Measurements from ENCODE around the gene ATP8B3. TPM values are rescaled to one million over a fixed set of nuclear protein-coding genes. Genes with fewer than 3 reads are reported as not detected.

ATP8B3 gene
- total and polyA plus RNA-seq, 2 of the 13 experiments (the other 11 are each of a cell fraction or from before 2014, with no cell fraction given): 2.6 to 5.9 TPM

GRCh38 chr19:1767464-1767933 lies 44.6 kb downstream of the ATP8B3 start (continued):
- TF ChIP-seq, protein P1, sequence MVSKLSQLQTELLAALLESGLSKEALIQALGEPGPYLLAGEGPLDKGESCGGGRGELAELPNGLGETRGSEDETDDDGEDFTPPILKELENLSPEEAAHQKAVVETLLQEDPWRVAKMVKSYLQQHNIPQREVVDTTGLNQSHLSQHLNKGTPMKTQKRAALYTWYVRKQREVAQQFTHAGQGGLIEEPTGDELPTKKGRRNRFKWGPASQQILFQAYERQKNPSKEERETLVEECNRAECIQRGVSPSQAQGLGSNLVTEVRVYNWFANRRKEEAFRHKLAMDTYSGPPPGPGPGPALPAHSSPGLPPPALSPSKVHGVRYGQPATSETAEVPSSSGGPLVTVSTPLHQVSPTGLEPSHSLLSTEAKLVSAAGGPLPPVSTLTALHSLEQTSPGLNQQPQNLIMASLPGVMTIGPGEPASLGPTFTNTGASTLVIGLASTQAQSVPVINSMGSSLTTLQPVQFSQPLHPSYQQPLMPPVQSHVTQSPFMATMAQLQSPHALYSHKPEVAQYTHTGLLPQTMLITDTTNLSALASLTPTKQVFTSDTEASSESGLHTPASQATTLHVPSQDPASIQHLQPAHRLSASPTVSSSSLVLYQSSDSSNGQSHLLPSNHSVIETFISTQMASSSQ (IDR thresholded peaks at IDR 0.05; ENCODE audit: low read depth): no peak
- TF ChIP-seq, protein P1 (CRISPR knock-in tag; IDR thresholded peaks at IDR 0.05; ENCODE audit: borderline replicate concordance): no peak
- no peak for TF ChIP-seq ZNF546 (CRISPR knock-in tag; conservative IDR thresholded peaks at IDR 0.05)
- no peak for TF ChIP-seq NFATC3 (CRISPR knock-in tag; IDR thresholded peaks at IDR 0.05)
- TF ChIP-seq ZNF605 (CRISPR knock-in tag; IDR thresholded peaks at IDR 0.05): no peak
- TF ChIP-seq ZNF639 (CRISPR knock-in tag; conservative IDR thresholded peaks at IDR 0.05): no peak
- no peak for TF ChIP-seq ONECUT2 (CRISPR knock-in tag; IDR thresholded peaks at IDR 0.05)
- no peak for TF ChIP-seq ATM (IDR thresholded peaks at IDR 0.05; ENCODE audit: borderline replicate concordance)
- TF ChIP-seq ZC3H4 (CRISPR knock-in tag; IDR thresholded peaks at IDR 0.05; ENCODE audit: borderline replicate concordance): no peak
- no peak for TF ChIP-seq ZNF616 (CRISPR knock-in tag; IDR thresholded peaks at IDR 0.05; ENCODE audit: low read depth)
- TF ChIP-seq PPARG (CRISPR knock-in tag; conservative IDR thresholded peaks at IDR 0.05): no peak
- TF ChIP-seq XRCC5 (optimal IDR thresholded peaks at IDR 0.05; ENCODE audit: low read length): peak; percentile 71
- TF ChIP-seq ZNF20 (CRISPR knock-in tag; IDR thresholded peaks at IDR 0.05): no peak
- TF ChIP-seq SNAI1 (CRISPR knock-in tag; IDR thresholded peaks at IDR 0.05; ENCODE audit: borderline replicate concordance): no peak
- no peak for TF ChIP-seq JUNB (CRISPR knock-in tag; IDR thresholded peaks at IDR 0.05; ENCODE audit: borderline replicate concordance)
- TF ChIP-seq ZNF773 (CRISPR knock-in tag; IDR thresholded peaks at IDR 0.05; ENCODE audit: borderline replicate concordance): no peak
- TF ChIP-seq MEF2D (CRISPR knock-in tag; IDR thresholded peaks at IDR 0.05): 0 out of 2 replicates have a peak, but pooled peaks have one; percentile 30
- TF ChIP-seq PHB2 (IDR thresholded peaks at IDR 0.05; ENCODE audit: partially characterized antibody): no peak
- peak; percentile 59; the same call in 1 of the 2 replicates for TF ChIP-seq KDM2A (CRISPR knock-in tag; IDR thresholded peaks at IDR 0.05; ENCODE audit: borderline replicate concordance, low read depth)
- TF ChIP-seq ELF1 (CRISPR knock-in tag; IDR thresholded peaks at IDR 0.05): 0 out of 2 replicates have a peak, but pooled peaks have one; percentile 18
- TF ChIP-seq ZNF136 (CRISPR knock-in tag; IDR thresholded peaks at IDR 0.05; ENCODE audit: low read depth): no peak
- no peak for TF ChIP-seq CENPT (CRISPR knock-in tag; IDR thresholded peaks at IDR 0.05; ENCODE audit: low read depth)
- no peak for TF ChIP-seq ZNF720 (CRISPR knock-in tag; IDR thresholded peaks at IDR 0.05)
- no peak for TF ChIP-seq FOXM1 (CRISPR knock-in tag; IDR thresholded peaks at IDR 0.05)
- peak; percentile 70 for TF ChIP-seq RAD21 (CRISPR knock-in tag; IDR thresholded peaks at IDR 0.05)
